Left lung (tissue), 14 donors: ENCODE results near the gene RGPD4. TPM values are rescaled to one million over a fixed set of nuclear protein-coding genes. Genes with fewer than 3 reads are reported as not detected.
"Not testable (repeated sequence)": the region's sequence is repeated elsewhere in the genome, so short reads cannot be mapped to it uniquely, and the experiment has no call there.

ENCODE experiments used
- ATAC-seq: fragments of 200-7000 bp; cut with Tn5 transposase; one replicate; pipeline ENCODE4 v1.9.1; 2020; ENCODE audit warnings: moderate library complexity
- DNase-seq, 4 donors: peaks; one replicate each; pipeline ENCODE4 v3.0.0-alpha.2; 2013 to 2020
- H3K27ac ChIP-seq, 2 donors: fragments of 200-600 bp; sonication (generic) in 1 of 2; one replicate each; pipeline versions ENCODE4 v1.5.0 to v1.8.0; 2020 to 2021
- H3K27me3 ChIP-seq, 2 donors: fragments of 200-600 bp; sonication (generic) in 1 of 2; one replicate each; pipeline versions ENCODE4 v1.5.0 to v1.8.0; 2020 to 2021
- H3K36me3 ChIP-seq, 2 donors: fragments of 200-600 bp; sonication (generic) in 1 of 2; one replicate each; pipeline versions ENCODE4 v1.5.0 to v1.8.0; 2020 to 2021
- H3K4me1 ChIP-seq, 2 donors: fragments of 200-600 bp; one replicate each; pipeline ENCODE4 v1.8.0; 2021
- H3K4me3 ChIP-seq, 2 donors: fragments of 200-600 bp; sonication (generic) in 1 of 2; one replicate each; pipeline versions ENCODE4 v1.5.0 to v1.8.0; 2020 to 2021; ENCODE audit warnings: mild to moderate bottlenecking in 1 of 2
- H3K9me3 ChIP-seq, 2 donors: fragments of 200-600 bp; sonication (generic) in 1 of 2; one replicate each; pipeline versions ENCODE4 v1.5.0 to v1.8.0; 2020 to 2021
- intact Hi-C, 2 donors: fragments of 100-400 bp; cut with DNase I; formaldehyde crosslinking; loops; one replicate each; pipeline versions ENCODE4 v1.11.2 to v1.14.2; 2022
- long read RNA-seq, 12 donors: library from polyadenylated mRNA in 2 of 12; unstranded in 2 of 12; transcript quantifications; one replicate each; pipeline ENCODE4 v2.0.0 and lab custom pipeline, GENCODE V29; 2019 to 2026
- polyA plus RNA-seq, 6 donors: library from polyadenylated mRNA; unstranded; fragments of 120-200 nt; gene quantifications; one replicate each; pipeline ENCODE4 v1.2.1, GENCODE V29; 2013; ENCODE audit not compliant: insufficient read length in 6 of 6
- total RNA-seq, 2 donors: library from RNA; stranded (reverse); fragmentation: NEBNext Ultra II Directional; extraction: Animal tissue kit (Norgen Biotek cat#: 25700); gene quantifications; one replicate each; pipeline ENCODE4 v1.2.1, GENCODE V29; 2021
- TF ChIP-seq, protein P1 (sequence below), 2 donors: fragments of 200-600 bp; sonication (generic) in 1 of 2; IDR thresholded peaks; one replicate each; pipeline versions ENCODE4 v1.5.0 to v1.8.0; 2021; ENCODE audit warnings: antibody characterized with exemption in 2 of 2
- donor health status: DM: no; HTN: yes; CAD: no.
- donor health status: DM: no; HTN: no; CAD: no.

The RGPD4 gene
- total RNA-seq (under 1 TPM in 1 of 2 donors, not detected in 1; 0.29 TPM), polyA plus RNA-seq (under 1 TPM in 2 of 6 donors, not detected in 4; 0.04 to 0.14 TPM)
- long read RNA-seq, donor 1, result 0 reads
- long read RNA-seq, donor 2, result 0 reads
- long read RNA-seq, donor 3, result 0 reads
- long read RNA-seq, donor 4, result 0 reads
- long read RNA-seq, donor 5, result 0 reads
- long read RNA-seq, donor 6, result 0 reads
- long read RNA-seq, donor 7, result 0 reads
- long read RNA-seq, donor 8, result 0 reads
- long read RNA-seq, donor 9, result 0 reads
- long read RNA-seq, donor 10, result 0 reads
- long read RNA-seq, donor 11, result 0 reads
- long read RNA-seq, donor 12, result 0 reads

DNA sequence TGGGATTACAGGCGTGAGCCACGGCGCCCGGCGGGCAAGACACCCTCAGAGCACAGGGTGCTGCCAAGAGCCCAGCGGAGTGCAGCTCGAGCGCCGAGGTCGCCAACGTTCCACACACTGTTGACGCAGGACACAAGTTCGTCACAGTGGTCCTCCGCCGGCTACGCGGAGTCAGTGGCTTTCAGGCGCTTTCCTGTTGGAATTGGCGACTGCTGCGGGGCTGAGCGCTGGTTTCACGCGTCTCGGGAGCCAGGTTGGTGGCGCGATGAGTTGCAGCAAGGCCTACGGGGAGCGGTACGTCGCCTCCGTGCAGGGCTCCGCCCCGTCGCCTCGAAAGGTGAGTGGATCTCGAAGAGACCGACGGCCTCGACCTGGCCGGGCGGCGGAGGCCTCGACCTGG lies at the start of gene RGPD4:
RGPD4 (plus strand) TSS at position 144 of the 400 bp plus-strand sequence; CDS start at position 266, 122 bp downstream.
- intact Hi-C loops, H3K9me3 ChIP-seq, H3K27ac ChIP-seq, H3K36me3 ChIP-seq, H3K27me3 ChIP-seq, ATAC-seq, H3K4me3 ChIP-seq, H3K4me1 ChIP-seq: not testable (repeated sequence)
- DNase-seq, result peak in 1 of 4 donors; percentile 68

GRCh38 chr2:107777974-107778373 lies 48.7 kb upstream of the RGPD4 start:
- H3K4me1 ChIP-seq, result no peaks in the 10 kb centered on the region
- H3K27ac ChIP-seq, result no peak overlapping the region
- H3K9me3 ChIP-seq, result no peaks in the 10 kb centered on the region
- TF ChIP-seq, protein P1, sequence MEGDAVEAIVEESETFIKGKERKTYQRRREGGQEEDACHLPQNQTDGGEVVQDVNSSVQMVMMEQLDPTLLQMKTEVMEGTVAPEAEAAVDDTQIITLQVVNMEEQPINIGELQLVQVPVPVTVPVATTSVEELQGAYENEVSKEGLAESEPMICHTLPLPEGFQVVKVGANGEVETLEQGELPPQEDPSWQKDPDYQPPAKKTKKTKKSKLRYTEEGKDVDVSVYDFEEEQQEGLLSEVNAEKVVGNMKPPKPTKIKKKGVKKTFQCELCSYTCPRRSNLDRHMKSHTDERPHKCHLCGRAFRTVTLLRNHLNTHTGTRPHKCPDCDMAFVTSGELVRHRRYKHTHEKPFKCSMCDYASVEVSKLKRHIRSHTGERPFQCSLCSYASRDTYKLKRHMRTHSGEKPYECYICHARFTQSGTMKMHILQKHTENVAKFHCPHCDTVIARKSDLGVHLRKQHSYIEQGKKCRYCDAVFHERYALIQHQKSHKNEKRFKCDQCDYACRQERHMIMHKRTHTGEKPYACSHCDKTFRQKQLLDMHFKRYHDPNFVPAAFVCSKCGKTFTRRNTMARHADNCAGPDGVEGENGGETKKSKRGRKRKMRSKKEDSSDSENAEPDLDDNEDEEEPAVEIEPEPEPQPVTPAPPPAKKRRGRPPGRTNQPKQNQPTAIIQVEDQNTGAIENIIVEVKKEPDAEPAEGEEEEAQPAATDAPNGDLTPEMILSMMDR (IDR thresholded peaks at IDR 0.05), result no peak
- no peak for DNase-seq
- no peak for ATAC-seq
- no peak overlapping the region for H3K4me3 ChIP-seq
- intact Hi-C loops, result no loop called here
- no peaks in the 10 kb centered on the region for H3K27me3 ChIP-seq
- no peaks in the 10 kb centered on the region for H3K36me3 ChIP-seq

DNA sequence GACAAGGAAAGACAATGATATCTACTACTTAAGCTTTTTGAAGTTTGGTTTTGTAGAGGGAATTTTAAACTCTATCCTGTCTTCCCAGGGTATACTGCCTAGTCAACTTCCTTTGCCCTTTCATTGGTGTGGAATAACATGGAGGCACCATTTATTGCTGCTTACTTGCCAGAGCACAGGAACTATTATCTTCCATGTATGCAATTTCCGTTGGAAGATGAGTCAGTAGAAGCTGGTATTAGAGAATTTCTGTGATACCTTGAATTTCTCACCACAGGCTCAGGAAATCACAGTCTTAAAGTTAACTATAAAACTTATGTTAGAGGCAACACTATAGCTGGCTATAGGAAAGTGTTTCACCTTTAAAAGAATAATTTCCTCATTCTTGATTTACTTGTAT lies 40.9 kb upstream of the RGPD4 start:
- Histone ChIP-seq H3K27me3 (no peaks in the 10 kb centered on the region), H3K27ac (no peak overlapping the region), H3K4me3 (no peak overlapping the region), H3K4me1 (no peaks in the 10 kb centered on the region), H3K9me3 (no peaks in the 10 kb centered on the region), H3K36me3 (no peaks in the 10 kb centered on the region)
- ATAC-seq (no peak), DNase-seq (no peak)
- TF ChIP-seq, protein P1 (IDR thresholded peaks at IDR 0.05), result no peak
- intact Hi-C loops, result no loop called here

- H3K4me1 ChIP-seq, result no peaks in the 10 kb centered on the region
- intact Hi-C loops, result no loop called here
- DNase-seq (no peak), ATAC-seq (no peak)
- no peak overlapping the region for H3K4me3 ChIP-seq
- no peaks in the 10 kb centered on the region for H3K9me3 ChIP-seq
- H3K27me3 ChIP-seq, result no peaks in the 10 kb centered on the region
- H3K36me3 ChIP-seq, result no peaks in the 10 kb centered on the region
- TF ChIP-seq, protein P1 (IDR thresholded peaks at IDR 0.05), result no peak
- no peak overlapping the region for H3K27ac ChIP-seq
Observed at GRCh38 chr2:107790837-107791236, 35.9 kb upstream of the RGPD4 start.

GRCh38 chr2:107801498-107801897 lies 25.2 kb upstream of the RGPD4 start:
- ATAC-seq (no peak), DNase-seq (no peak)
- Histone ChIP-seq H3K27me3 (no peaks in the 10 kb centered on the region), H3K9me3 (no peaks in the 10 kb centered on the region), H3K4me3 (no peak overlapping the region), H3K4me1 (no peaks in the 10 kb centered on the region), H3K27ac (no peak overlapping the region), H3K36me3 (no peaks in the 10 kb centered on the region)
- intact Hi-C loops, result no loop called here
- TF ChIP-seq, protein P1 (IDR thresholded peaks at IDR 0.05), result no peak
